ENCODE measurements around the gene RNU6-9. TPM values are rescaled to one million over a fixed set of nuclear protein-coding genes. Genes with fewer than 3 reads are reported as not detected.
"Not testable (repeated sequence)": the region's sequence is repeated elsewhere in the genome, so short reads cannot be mapped to it uniquely, and the experiment has no call there.

Gene RNU6-9
- polyA plus RNA-seq, 4 donors, result not detected

DNA sequence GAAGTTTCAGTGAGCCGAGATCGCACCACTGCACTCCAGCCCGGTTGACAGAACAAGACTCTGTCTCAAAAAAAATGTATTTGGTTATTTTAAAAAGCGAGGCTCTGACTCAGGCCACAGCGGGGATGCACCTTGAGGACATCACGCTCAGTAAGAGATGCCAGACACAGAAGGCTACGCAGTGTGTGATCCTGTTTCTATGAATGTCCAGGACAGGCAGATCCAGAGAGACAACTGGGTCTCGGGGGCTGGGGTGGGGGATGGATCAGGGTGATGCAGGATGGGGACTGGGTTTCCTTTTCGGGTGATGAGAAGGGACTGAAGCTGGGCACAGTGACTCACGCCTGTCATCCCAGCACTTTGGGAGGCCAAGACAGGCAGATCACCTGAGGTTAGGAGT lies 5.7 kb upstream of the RNU6-9 start:
- 95 to 97% (median 95%) methylated on average over 10 of the region's 10 CpGs for WGBS, 3 donors
- Histone ChIP-seq H3K36me3 (ENCODE audit: control insufficient read depth in 3 of 3, insufficient read depth in 2 of 3, low read depth in 1 of 3, low read length in 3 of 3) (peaks cover 3 to 86% (median 9%) of the 10 kb centered on the region in 3 donors), H3K27ac (ENCODE audit: low read depth in 1 of 3, low read length in 2 of 3) (no peak overlapping the region), H3K27me3 (ENCODE audit: control insufficient read depth in 3 of 3, insufficient read depth in 3 of 3, low read length in 3 of 3) (no peaks in the 10 kb centered on the region), H3K4me3 (ENCODE audit: low read depth in 1 of 3, low read length in 3 of 3) (no peak overlapping the region), H3K4me1 (ENCODE audit: control insufficient read depth in 3 of 3, insufficient read depth in 2 of 3, low read depth in 1 of 3, low read length in 2 of 3) (peaks cover 0 to 12% (median 5%) of the 10 kb centered on the region in 3 donors), H3K9me3 (ENCODE audit: control insufficient read depth in 2 of 2, insufficient read depth in 1 of 2, low read depth in 1 of 2, low read length in 1 of 2) (no peaks in the 10 kb centered on the region)
- no peak for FAIRE-seq
- DNase-seq, result no peak

DNA sequence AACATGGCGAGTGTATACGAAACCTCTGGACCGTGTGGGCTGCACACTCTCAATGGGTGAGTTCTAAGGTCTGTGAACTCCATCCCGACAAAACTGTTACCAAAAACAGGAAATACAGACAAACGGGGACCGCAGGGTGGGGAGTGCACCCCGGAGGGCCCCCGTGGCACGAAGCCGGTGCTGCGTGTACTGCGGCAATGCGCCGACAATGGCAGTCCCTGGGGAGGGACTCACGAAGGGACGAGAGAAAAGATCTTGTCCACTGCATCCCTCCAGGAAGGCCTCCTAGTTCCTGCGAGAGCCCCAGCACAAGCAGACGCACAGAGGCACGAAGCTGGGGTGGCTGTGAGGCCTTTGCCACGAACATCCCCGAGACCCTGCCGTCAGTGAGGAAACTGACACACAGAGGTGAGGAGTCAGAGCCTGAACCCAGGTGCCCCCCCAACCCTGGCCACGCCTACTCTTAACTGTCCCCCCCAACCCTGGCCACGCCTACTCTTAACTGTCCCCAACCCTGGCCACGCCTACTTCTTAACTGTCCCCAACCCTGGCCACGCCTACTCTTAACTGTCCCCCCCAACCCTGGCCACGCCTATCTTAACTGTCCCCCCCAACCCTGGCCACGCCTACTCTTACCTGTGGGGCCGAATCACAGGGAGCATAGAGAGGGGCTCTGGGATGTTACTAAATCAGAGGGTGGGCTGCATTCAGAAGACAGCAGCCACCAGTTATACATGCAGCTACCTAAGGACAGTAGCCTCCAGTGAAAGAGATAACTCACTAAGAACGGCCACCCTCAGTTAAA lies 4.5 kb upstream of the RNU6-9 start:
- Histone ChIP-seq H3K27me3 (ENCODE audit: control insufficient read depth in 3 of 3, insufficient read depth in 3 of 3, low read length in 3 of 3) (no peaks in the 10 kb centered on the region), H3K27ac (ENCODE audit: low read depth in 1 of 3, low read length in 2 of 3) (no peak overlapping the region), H3K4me1 (ENCODE audit: control insufficient read depth in 3 of 3, insufficient read depth in 2 of 3, low read depth in 1 of 3, low read length in 2 of 3) (peaks cover 0 to 14% (median 5%) of the 10 kb centered on the region in 3 donors), H3K4me3 (ENCODE audit: low read depth in 1 of 3, low read length in 3 of 3) (no peak overlapping the region), H3K36me3 (ENCODE audit: control insufficient read depth in 3 of 3, insufficient read depth in 2 of 3, low read depth in 1 of 3, low read length in 3 of 3) (peaks cover 3 to 74% (median 9%) of the 10 kb centered on the region in 3 donors), H3K9me3 (ENCODE audit: control insufficient read depth in 2 of 2, insufficient read depth in 1 of 2, low read depth in 1 of 2, low read length in 1 of 2) (no peaks in the 10 kb centered on the region)
- 90 to 91% (median 90%) methylated on average over 27 to 30 of the region's 30 CpGs for WGBS, 3 donors
- FAIRE-seq (no peak), DNase-seq (no peak)

DNA sequence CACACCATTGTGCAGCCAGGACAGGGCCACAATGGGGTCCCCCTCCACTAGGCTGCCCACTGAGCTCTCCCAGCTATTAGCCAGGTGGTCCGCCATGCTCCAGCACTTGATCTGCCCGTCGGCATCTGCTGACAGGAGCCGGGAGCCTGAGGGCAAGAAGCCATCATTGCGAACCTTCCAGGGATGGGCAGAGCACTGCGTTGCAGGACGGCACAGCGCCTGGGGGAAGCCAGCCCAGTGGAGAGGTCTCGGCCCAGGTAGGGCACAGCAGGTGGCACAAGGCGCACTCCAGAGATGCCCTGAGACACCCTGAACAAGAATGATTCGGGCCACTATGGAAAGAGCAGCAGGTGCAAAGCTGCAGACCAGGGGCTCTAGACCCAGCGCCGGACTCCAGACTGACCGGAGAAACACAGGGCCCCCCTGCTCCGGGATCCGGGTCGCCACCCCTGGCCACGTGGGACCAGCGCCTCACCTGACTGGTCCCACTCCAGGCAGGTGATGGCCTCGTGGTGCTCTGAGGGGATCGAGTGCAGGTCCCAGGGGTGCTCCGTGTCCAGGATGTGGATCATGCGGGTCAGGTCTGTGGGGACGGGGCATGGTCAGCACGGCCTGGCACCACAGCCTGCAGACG lies 3.5 kb upstream of the RNU6-9 start:
- no peak overlapping the region for H3K27ac ChIP-seq (ENCODE audit: low read depth in 1 of 3, low read length in 2 of 3)
- 94 to 96% (median 94%) methylated on average over 23 to 26 of the region's 26 CpGs for WGBS, 3 donors
- DNase-seq (no peak), FAIRE-seq (no peak)
- H3K36me3 ChIP-seq (ENCODE audit: control insufficient read depth in 3 of 3, insufficient read depth in 2 of 3, low read depth in 1 of 3, low read length in 3 of 3), result peaks cover 2 to 64% (median 9%) of the 10 kb centered on the region in 3 donors
- no peak overlapping the region for H3K4me3 ChIP-seq (ENCODE audit: low read depth in 1 of 3, low read length in 3 of 3)
- peaks cover 0 to 14% (median 5%) of the 10 kb centered on the region in 3 donors for H3K4me1 ChIP-seq (ENCODE audit: control insufficient read depth in 3 of 3, insufficient read depth in 2 of 3, low read depth in 1 of 3, low read length in 2 of 3)
- H3K27me3 ChIP-seq (ENCODE audit: control insufficient read depth in 3 of 3, insufficient read depth in 3 of 3, low read length in 3 of 3), result no peaks in the 10 kb centered on the region
- no peaks in the 10 kb centered on the region for H3K9me3 ChIP-seq (ENCODE audit: control insufficient read depth in 2 of 2, insufficient read depth in 1 of 2, low read depth in 1 of 2, low read length in 1 of 2)

DNA sequence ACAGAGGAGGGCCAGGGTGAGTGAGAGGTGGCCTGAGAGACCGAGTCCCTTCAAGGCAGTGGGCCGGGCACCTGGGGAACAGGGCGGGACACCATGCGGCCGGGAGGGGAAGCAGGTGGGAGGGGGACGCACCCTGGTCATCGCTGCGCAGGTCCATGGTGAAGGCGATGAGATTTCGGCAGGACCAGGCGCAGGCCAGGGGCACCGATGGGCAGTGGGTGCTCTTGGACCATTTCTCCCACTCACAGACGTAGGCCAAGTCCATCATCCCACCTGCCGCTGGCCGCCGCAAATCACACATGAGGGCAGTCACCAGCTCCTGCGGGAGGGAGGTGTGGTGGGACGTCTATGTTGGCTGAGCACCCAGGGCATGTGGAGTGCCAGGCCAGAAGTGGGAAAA lies 2.5 kb upstream of the RNU6-9 start:
- no peak overlapping the region for H3K4me3 ChIP-seq (ENCODE audit: low read depth in 1 of 3, low read length in 3 of 3)
- FAIRE-seq (no peak), DNase-seq (no peak)
- no peaks in the 10 kb centered on the region for H3K9me3 ChIP-seq (ENCODE audit: control insufficient read depth in 2 of 2, insufficient read depth in 1 of 2, low read depth in 1 of 2, low read length in 1 of 2)
- peaks cover 0 to 14% (median 5%) of the 10 kb centered on the region in 3 donors for H3K4me1 ChIP-seq (ENCODE audit: control insufficient read depth in 3 of 3, insufficient read depth in 2 of 3, low read depth in 1 of 3, low read length in 2 of 3)
- WGBS, 3 donors, result 84 to 91% (median 89%) methylated on average over 17 to 18 of the region's 18 CpGs
- H3K27ac ChIP-seq (ENCODE audit: low read depth in 1 of 3, low read length in 2 of 3), result no peak overlapping the region
- H3K27me3 ChIP-seq (ENCODE audit: control insufficient read depth in 3 of 3, insufficient read depth in 3 of 3, low read length in 3 of 3), result no peaks in the 10 kb centered on the region
- H3K36me3 ChIP-seq (ENCODE audit: control insufficient read depth in 3 of 3, insufficient read depth in 2 of 3, low read depth in 1 of 3, low read length in 3 of 3), result peaks cover 0 to 54% (median 6%) of the 10 kb centered on the region in 3 donors

DNA sequence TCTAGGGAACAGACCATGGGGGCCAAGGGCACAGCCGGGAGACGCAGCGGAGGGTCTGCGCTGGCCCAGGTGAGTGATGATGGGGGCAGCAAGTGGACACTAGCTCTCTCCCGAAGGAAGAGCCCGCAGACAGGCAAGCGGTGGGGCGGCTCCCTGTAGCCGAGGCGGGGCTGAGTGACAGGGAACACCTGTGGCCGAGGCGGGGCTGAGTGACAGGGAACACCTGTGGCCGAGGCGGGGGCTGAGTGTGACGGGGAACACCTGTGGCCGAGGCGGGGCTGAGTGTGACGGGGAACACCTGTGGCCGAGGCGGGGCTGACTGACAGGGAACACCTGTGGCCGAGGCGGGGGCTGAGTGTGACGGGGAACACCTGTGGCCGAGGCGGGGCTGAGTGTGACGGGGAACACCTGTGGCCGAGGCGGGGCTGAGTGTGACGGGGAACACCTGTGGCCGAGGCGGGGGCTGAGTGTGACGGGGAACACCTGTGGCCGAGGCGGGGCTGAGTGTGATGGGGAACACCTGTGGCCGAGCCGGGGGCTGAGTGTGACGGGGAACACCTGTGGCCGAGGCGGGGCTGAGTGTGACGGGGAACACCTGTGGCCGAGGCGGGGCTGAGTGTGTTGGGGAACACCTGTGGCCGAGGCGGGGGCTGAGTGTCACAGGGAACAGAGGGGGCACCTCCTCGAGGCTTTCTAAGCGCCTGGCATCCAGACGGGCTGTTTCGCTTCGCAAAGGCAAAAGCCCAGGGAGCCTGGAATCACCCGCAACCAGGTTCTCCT lies 1.7 kb upstream of the RNU6-9 start:
- peak overlapping the region in 2 of 3 donors; percentile 87 to 95 for H3K4me3 ChIP-seq (ENCODE audit: low read depth in 1 of 3, low read length in 3 of 3)
- H3K4me1 ChIP-seq (ENCODE audit: control insufficient read depth in 3 of 3, insufficient read depth in 2 of 3, low read depth in 1 of 3, low read length in 2 of 3), result peaks cover 0 to 14% (median 5%) of the 10 kb centered on the region in 3 donors
- not testable (repeated sequence) for FAIRE-seq; H3K27me3 ChIP-seq (ENCODE audit: control insufficient read depth in 3 of 3, insufficient read depth in 3 of 3, low read length in 3 of 3); H3K9me3 ChIP-seq (ENCODE audit: control insufficient read depth in 2 of 2, insufficient read depth in 1 of 2, low read depth in 1 of 2, low read length in 1 of 2)
- peaks cover 0 to 54% (median 6%) of the 10 kb centered on the region in 3 donors for H3K36me3 ChIP-seq (ENCODE audit: control insufficient read depth in 3 of 3, insufficient read depth in 2 of 3, low read depth in 1 of 3, low read length in 3 of 3)
- peak; percentile 56 to 78 for DNase-seq
- WGBS, 3 donors, result 17 to 43% (median 26%) methylated on average over 34 to 50 of the region's 50 CpGs
- peak overlapping the region; percentile 79 to 90 (median 80) for H3K27ac ChIP-seq (ENCODE audit: low read depth in 1 of 3, low read length in 2 of 3)

- Histone ChIP-seq H3K27me3 (ENCODE audit: control insufficient read depth in 3 of 3, insufficient read depth in 3 of 3, low read length in 3 of 3) (no peaks in the 10 kb centered on the region), H3K4me1 (ENCODE audit: control insufficient read depth in 3 of 3, insufficient read depth in 2 of 3, low read depth in 1 of 3, low read length in 2 of 3) (peaks cover 0 to 14% (median 5%) of the 10 kb centered on the region in 3 donors), H3K9me3 (ENCODE audit: control insufficient read depth in 2 of 2, insufficient read depth in 1 of 2, low read depth in 1 of 2, low read length in 1 of 2) (no peaks in the 10 kb centered on the region), H3K36me3 (ENCODE audit: control insufficient read depth in 3 of 3, insufficient read depth in 2 of 3, low read depth in 1 of 3, low read length in 3 of 3) (peaks cover 0 to 54% (median 6%) of the 10 kb centered on the region in 3 donors), H3K4me3 (ENCODE audit: low read depth in 1 of 3, low read length in 3 of 3) (peak overlapping the region; percentile 87 to 95 (median 94)), H3K27ac (ENCODE audit: low read depth in 1 of 3, low read length in 2 of 3) (peak overlapping the region; percentile 79 to 90 (median 80))
- 1 to 3% (median 2%) methylated on average over 17 to 27 of the region's 27 CpGs for WGBS, 3 donors
- DNase-seq (peak; percentile 32 to 45), FAIRE-seq (no peak)
These were observed 916 bp upstream of the RNU6-9 start for GRCh38 chr19:892243-892893.

GRCh38 chr19:896434-896833 lies 3.1 kb downstream of the RNU6-9 start:
- 90 to 94% (median 93%) methylated on average over 10 of the region's 10 CpGs for WGBS, 3 donors
- Histone ChIP-seq H3K27ac (ENCODE audit: low read depth in 1 of 3, low read length in 2 of 3) (no peak overlapping the region), H3K4me1 (ENCODE audit: control insufficient read depth in 3 of 3, insufficient read depth in 2 of 3, low read depth in 1 of 3, low read length in 2 of 3) (peaks cover 0 to 10% (median 5%) of the 10 kb centered on the region in 3 donors), H3K36me3 (ENCODE audit: control insufficient read depth in 3 of 3, insufficient read depth in 2 of 3, low read depth in 1 of 3, low read length in 3 of 3) (peaks cover 3 to 48% (median 5%) of the 10 kb centered on the region in 3 donors), H3K4me3 (ENCODE audit: low read depth in 1 of 3, low read length in 3 of 3) (no peak overlapping the region), H3K9me3 (ENCODE audit: control insufficient read depth in 2 of 2, insufficient read depth in 1 of 2, low read depth in 1 of 2, low read length in 1 of 2) (no peaks in the 10 kb centered on the region), H3K27me3 (ENCODE audit: control insufficient read depth in 3 of 3, insufficient read depth in 3 of 3, low read length in 3 of 3) (no peaks in the 10 kb centered on the region)
- FAIRE-seq (no peak), DNase-seq (no peak)

GRCh38 chr19:896999-897398 lies 3.7 kb downstream of the RNU6-9 start:
- Histone ChIP-seq H3K36me3 (ENCODE audit: control insufficient read depth in 3 of 3, insufficient read depth in 2 of 3, low read depth in 1 of 3, low read length in 3 of 3) (peaks cover 5 to 54% (median 7%) of the 10 kb centered on the region in 3 donors), H3K4me3 (ENCODE audit: low read depth in 1 of 3, low read length in 3 of 3) (no peak overlapping the region), H3K9me3 (ENCODE audit: control insufficient read depth in 2 of 2, insufficient read depth in 1 of 2, low read depth in 1 of 2, low read length in 1 of 2) (no peaks in the 10 kb centered on the region), H3K27ac (ENCODE audit: low read depth in 1 of 3, low read length in 2 of 3) (no peak overlapping the region), H3K4me1 (ENCODE audit: control insufficient read depth in 3 of 3, insufficient read depth in 2 of 3, low read depth in 1 of 3, low read length in 2 of 3) (peaks cover 0 to 6% (median 2%) of the 10 kb centered on the region in 3 donors), H3K27me3 (ENCODE audit: control insufficient read depth in 3 of 3, insufficient read depth in 3 of 3, low read length in 3 of 3) (no peaks in the 10 kb centered on the region)
- DNase-seq, result no peak
- FAIRE-seq, result no peak
- 91 to 94% (median 91%) methylated on average over 11 of the region's 11 CpGs for WGBS, 3 donors

Measured in small intestine (tissue), 7 donors.